Stimulated activated CD8-positive, alpha-beta memory T cell treated with anti-CD3 and anti-CD28 coated beads, Interleukin-12 subunit alpha, Interleukin-12 subunit beta, amount 100 ng/mL, for 24 hours (primary cell): Measurements from ENCODE around the gene NAPEPLD.

ENCODE experiments used
- DNase-seq: peaks from one replicate; pipeline ENCODE4 v3.0.0-alpha.2; 2020; ENCODE audit errors: extremely low read depth

Gene NAPEPLD

GRCh38 chr7:103143868-103144267, 5.0 kb downstream of the NAPEPLD start:
- DNase-seq, result no peak

- DNase-seq, result no peak
These were observed 6.4 kb downstream of the NAPEPLD start for GRCh38 chr7:103142494-103142893.

GRCh38 chr7:103141753-103142404, 7.0 kb downstream of the NAPEPLD start:
- DNase-seq, result no peak

- no peak for DNase-seq
These were observed 8.2 kb downstream of the NAPEPLD start for GRCh38 chr7:103140685-103141084.

- no peak for DNase-seq
These were observed 8.8 kb downstream of the NAPEPLD start for GRCh38 chr7:103140061-103140460.

GRCh38 chr7:103134836-103135554, 13.9 kb downstream of the NAPEPLD start:
- no peak for DNase-seq

GRCh38 chr7:103132995-103133688, 15.8 kb downstream of the NAPEPLD start:
- DNase-seq, result no peak

- no peak for DNase-seq
These were observed 17.8 kb downstream of the NAPEPLD start for GRCh38 chr7:103130901-103131624.

- DNase-seq, result no peak
These were observed 19.0 kb downstream of the NAPEPLD start for GRCh38 chr7:103129702-103130549.

GRCh38 chr7:103127006-103127405, 21.9 kb downstream of the NAPEPLD start:
- no peak for DNase-seq

- no peak for DNase-seq
These were observed 24.4 kb downstream of the NAPEPLD start for GRCh38 chr7:103124429-103124979.

- no peak for DNase-seq
These were observed 25.4 kb downstream of the NAPEPLD start for GRCh38 chr7:103123529-103123928.

- no peak for DNase-seq
These were observed 27.3 kb downstream of the NAPEPLD start for GRCh38 chr7:103121641-103122040.

- DNase-seq, result no peak
These were observed 28.5 kb downstream of the NAPEPLD start for GRCh38 chr7:103120362-103120761.

- no peak for DNase-seq
These were observed 29.1 kb downstream of the NAPEPLD start for GRCh38 chr7:103119791-103120291.

- DNase-seq, result no peak
These were observed 31.4 kb downstream of the NAPEPLD start for GRCh38 chr7:103117465-103117864.

- DNase-seq, result no peak
These were observed 31.9 kb downstream of the NAPEPLD start for GRCh38 chr7:103116991-103117390.

- no peak for DNase-seq
These were observed 32.4 kb downstream of the NAPEPLD start for GRCh38 chr7:103116511-103116910.

GRCh38 chr7:103115771-103116170, 33.1 kb downstream of the NAPEPLD start:
- no peak for DNase-seq

GRCh38 chr7:103114576-103115008, 34.3 kb downstream of the NAPEPLD start:
- DNase-seq, result no peak

- DNase-seq, result no peak
These were observed 35.7 kb downstream of the NAPEPLD start for GRCh38 chr7:103113164-103113563.
